T-helper 17 cell (primary cell): ENCODE results near the gene RHOF. TPM values are rescaled to one million over a fixed set of nuclear protein-coding genes. Genes with fewer than 3 reads are reported as not detected.
A peak's percentile ranks its signal among the peaks of the same experiment; 100 is the strongest.

Experiments used
- ATAC-seq: fragments of 150-1000 bp; cut with Tn5 transposase; 2 replicates; pipeline ENCODE4 v1.10.0; 2021; ENCODE audit warnings: mild to moderate bottlenecking, moderate library complexity
- DNase-seq, 3 donors: peaks; one replicate each; pipeline versions ENCODE4 v3.0.0 to v3.0.0-alpha.2; 2020 to 2021
- H3K9me3 ChIP-seq: one replicate; pipeline ENCODE4 v1.7.0; 2013; ENCODE audit warnings: low read length, mild to moderate bottlenecking; ENCODE audit not compliant: control insufficient read depth, poor library complexity, severe bottlenecking
- H3K27ac Mint-ChIP-seq: one replicate; pipeline ENCODE4 v1.8.0; 2022; ENCODE audit warnings: mild to moderate bottlenecking, moderate library complexity, mixed read lengths
- H3K27me3 Mint-ChIP-seq: one replicate; pipeline ENCODE4 v1.8.0; 2022; ENCODE audit warnings: mixed read lengths
- H3K36me3 Mint-ChIP-seq: one replicate; pipeline ENCODE4 v1.8.0; 2022; ENCODE audit warnings: low read depth, mixed read lengths
- H3K4me1 Mint-ChIP-seq: one replicate; pipeline ENCODE4 v1.8.0; 2022; ENCODE audit warnings: mild to moderate bottlenecking, mixed read lengths
- H3K4me3 Mint-ChIP-seq: one replicate; pipeline ENCODE4 v1.8.0; 2022; ENCODE audit warnings: mild to moderate bottlenecking, moderate library complexity, mixed read lengths
- total RNA-seq, 4 donors: library from RNA in 2 of 4; stranded (reverse) in 2 of 4; gene quantifications; one replicate each; pipeline ENCODE4 v1.2.3 and lab custom pipeline; 2022 to 2026

Gene RHOF
- total RNA-seq, 2 donors from 2014 or later: 121 to 122 TPM

DNA sequence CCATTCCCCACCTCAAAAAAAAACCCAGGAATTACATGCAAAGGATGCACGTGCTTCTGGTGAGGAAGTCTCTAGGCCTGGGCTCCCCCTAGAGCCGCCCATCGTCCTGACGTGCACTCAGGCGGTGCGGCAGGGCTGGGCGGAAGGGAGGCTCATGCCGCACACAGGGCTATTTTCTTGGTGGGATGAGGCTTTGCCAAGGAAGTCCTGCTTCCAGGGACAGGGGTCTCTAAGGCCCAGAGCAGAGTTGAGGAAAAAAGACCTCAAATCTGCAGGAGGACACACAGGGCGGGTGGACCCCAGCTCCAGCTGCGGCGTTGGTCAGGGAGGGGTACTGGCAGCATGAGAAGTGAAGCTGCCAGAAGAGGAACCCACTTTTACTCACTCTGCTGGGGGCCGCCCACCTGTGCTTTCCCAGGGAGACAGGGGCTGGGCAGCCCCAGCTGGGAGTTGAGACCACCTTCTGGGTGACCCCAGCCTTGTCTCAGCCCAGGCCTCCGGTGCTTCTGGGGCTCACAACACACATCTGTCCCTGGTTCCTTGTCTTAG lies 4.2 kb downstream of the RHOF start:
- Mint-ChIP-seq H3K27ac (peak overlapping the region; percentile 100), H3K27me3 (no peaks in the 10 kb centered on the region), H3K4me1 (peaks cover 56% of the 10 kb centered on the region), H3K36me3 (peaks cover 4% of the 10 kb centered on the region), H3K4me3 (peak overlapping the region; percentile 98)
- ATAC-seq (peak; percentile 21), DNase-seq (peak in 2 of 3 donors; percentile 43 to 46)
- H3K9me3 ChIP-seq: no peaks in the 10 kb centered on the region

DNA sequence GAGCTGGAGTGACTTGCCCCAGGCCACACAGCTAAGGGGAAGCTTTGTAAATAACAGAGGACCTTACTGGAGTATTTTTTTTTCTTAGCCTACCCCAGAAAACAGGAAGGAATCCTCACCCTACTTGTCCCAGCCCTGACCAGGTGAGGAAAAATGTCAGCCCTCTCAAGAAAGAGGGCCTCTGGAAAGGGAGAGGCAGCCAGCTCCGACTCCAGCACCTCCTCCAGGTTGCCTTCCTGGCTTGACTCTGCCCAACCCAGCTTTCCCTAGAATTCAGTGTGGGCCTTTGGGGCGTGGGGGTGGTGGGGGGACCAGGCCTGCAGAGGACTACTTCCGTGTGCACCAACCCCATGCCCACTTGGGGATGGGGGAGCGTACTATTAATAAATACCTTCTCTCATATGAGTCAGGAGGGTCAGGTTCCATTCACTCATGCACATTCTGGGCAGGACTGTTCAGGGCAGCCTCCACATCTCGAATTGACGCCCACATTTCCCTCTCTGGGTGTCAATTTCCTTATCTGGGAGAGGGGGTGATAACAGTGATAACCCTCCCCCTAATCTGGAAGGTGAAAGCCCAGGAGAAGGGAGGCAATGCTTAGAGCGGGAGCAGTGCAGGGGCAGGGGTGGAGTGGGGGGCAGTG lies 5.2 kb downstream of the RHOF start:
- ATAC-seq (no peak), DNase-seq (no peak)
- H3K27me3 Mint-ChIP-seq: no peaks in the 10 kb centered on the region
- peaks cover 4% of the 10 kb centered on the region for H3K36me3 Mint-ChIP-seq
- peak overlapping the region; percentile 100 for H3K27ac Mint-ChIP-seq
- H3K4me3 Mint-ChIP-seq: peak overlapping the region; percentile 98
- peaks cover 62% of the 10 kb centered on the region for H3K4me1 Mint-ChIP-seq
- no peaks in the 10 kb centered on the region for H3K9me3 ChIP-seq

DNA sequence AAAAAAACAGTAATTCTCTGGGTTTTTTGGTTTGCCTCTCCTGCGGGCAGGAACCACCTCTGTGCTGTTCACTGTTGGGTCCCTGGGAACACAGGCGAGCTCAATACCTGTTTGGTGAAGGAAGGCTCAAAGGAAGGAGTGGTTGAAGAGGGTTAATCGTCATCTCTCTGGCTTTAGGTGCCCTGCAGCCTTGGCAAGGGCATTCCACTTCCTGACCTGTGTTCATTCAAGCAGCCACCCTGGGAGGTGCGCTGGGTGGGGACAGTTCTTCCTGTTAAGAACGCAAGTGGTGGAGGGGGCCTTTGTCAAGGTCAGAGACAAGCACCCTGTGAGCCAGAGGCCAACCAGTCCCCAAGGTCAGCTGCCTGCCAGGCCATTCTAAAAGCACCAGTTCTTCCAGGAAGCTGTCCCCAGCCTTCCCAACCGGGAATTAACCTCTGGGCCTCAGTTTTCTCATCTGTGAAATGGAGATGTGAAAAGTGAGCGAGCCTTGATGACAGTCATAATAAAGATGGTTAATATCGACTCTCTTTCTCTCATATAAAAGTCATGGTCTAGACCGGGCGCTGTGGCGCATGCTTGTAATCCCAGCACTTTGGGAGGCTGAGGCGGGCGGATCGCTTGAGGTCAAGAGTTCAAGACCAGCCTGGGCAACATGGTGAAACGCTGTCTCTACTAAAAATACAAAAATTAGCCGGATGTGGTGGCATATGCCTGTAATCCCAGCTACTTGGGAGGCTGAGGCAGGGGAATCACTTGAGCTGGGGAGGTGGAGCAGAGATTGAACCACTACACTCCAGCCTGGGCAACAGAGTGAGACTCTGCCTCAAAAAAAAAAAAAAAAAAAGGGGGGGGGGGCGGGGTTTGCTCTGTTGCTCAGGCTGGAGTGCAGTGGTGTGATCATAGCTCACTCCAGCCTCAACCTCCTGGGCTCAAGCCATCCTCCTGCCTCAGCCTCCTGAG lies 6.1 kb downstream of the RHOF start:
- Mint-ChIP-seq H3K4me1 (peaks cover 68% of the 10 kb centered on the region), H3K4me3 (peak overlapping the region; percentile 98), H3K27ac (peak overlapping the region; percentile 100), H3K36me3 (peaks cover 4% of the 10 kb centered on the region), H3K27me3 (no peaks in the 10 kb centered on the region)
- DNase-seq (peak in 1 of 3 donors; percentile 43), ATAC-seq (peak; percentile 10)
- no peaks in the 10 kb centered on the region for H3K9me3 ChIP-seq

DNA sequence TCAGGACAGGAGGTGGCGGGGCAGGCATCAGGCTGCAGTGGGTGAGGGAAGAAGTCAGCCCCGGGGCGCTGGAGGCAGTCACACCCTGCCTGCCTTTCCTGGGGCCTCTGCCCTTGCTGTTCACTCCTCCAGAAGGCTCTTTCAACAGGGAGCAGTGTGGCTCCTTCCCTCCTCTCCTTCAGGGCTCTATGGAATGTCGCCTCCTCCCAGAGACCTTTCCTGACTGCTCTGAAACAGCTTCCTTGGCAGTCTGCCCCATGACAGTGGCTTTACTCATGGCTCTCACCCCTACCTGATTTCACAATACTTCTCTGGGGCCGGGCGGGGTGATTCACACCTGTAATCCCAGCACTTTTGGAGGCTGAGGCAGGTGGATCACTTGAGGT lies 7.1 kb downstream of the RHOF start:
- Mint-ChIP-seq H3K27me3 (no peaks in the 10 kb centered on the region), H3K4me1 (peaks cover 69% of the 10 kb centered on the region), H3K36me3 (peaks cover 8% of the 10 kb centered on the region)

DNA sequence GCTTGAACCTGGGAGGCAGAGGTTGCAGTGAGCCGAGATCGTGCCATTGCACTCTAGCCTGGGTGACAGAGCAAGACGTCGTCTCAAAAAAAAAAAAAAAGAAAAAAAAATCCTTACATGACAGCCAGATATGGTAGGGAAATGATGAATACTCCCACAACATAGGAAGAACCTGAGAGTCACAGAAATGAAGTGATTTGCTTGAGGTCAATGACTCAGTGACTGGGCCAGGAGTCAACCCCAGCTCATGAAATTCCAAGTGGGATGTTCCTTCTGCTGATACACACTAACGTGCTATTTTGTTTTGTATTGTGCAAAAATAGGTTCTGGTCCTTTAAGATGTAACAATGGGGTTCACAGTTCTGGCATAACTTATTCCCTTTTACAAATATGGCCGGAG lies 9.0 kb downstream of the RHOF start:
- no peaks in the 10 kb centered on the region for H3K9me3 ChIP-seq
- peak overlapping the region; percentile 100 for H3K27ac Mint-ChIP-seq
- H3K27me3 Mint-ChIP-seq: no peaks in the 10 kb centered on the region
- DNase-seq: no peak
- H3K4me3 Mint-ChIP-seq: peak overlapping the region; percentile 88
- peaks cover 4% of the 10 kb centered on the region for H3K36me3 Mint-ChIP-seq
- ATAC-seq: no peak
- H3K4me1 Mint-ChIP-seq: peaks cover 57% of the 10 kb centered on the region

More for the DNA sequence above, 7.1 kb downstream of the RHOF start:
- ATAC-seq (no peak), DNase-seq (no peak)
- Mint-ChIP-seq H3K27ac (peak overlapping the region; percentile 100), H3K4me3 (peak overlapping the region; percentile 98)
- no peaks in the 10 kb centered on the region for H3K9me3 ChIP-seq

- DNase-seq (no peak), ATAC-seq (no peak)
- Mint-ChIP-seq H3K27ac (peak overlapping the region; percentile 100), H3K4me3 (peak overlapping the region; percentile 62), H3K27me3 (no peaks in the 10 kb centered on the region), H3K36me3 (peaks cover 4% of the 10 kb centered on the region), H3K4me1 (peaks cover 53% of the 10 kb centered on the region)
- H3K9me3 ChIP-seq: no peaks in the 10 kb centered on the region
Measured at GRCh38 chr12:121783766-121784165, 9.7 kb downstream of the RHOF start.

DNA sequence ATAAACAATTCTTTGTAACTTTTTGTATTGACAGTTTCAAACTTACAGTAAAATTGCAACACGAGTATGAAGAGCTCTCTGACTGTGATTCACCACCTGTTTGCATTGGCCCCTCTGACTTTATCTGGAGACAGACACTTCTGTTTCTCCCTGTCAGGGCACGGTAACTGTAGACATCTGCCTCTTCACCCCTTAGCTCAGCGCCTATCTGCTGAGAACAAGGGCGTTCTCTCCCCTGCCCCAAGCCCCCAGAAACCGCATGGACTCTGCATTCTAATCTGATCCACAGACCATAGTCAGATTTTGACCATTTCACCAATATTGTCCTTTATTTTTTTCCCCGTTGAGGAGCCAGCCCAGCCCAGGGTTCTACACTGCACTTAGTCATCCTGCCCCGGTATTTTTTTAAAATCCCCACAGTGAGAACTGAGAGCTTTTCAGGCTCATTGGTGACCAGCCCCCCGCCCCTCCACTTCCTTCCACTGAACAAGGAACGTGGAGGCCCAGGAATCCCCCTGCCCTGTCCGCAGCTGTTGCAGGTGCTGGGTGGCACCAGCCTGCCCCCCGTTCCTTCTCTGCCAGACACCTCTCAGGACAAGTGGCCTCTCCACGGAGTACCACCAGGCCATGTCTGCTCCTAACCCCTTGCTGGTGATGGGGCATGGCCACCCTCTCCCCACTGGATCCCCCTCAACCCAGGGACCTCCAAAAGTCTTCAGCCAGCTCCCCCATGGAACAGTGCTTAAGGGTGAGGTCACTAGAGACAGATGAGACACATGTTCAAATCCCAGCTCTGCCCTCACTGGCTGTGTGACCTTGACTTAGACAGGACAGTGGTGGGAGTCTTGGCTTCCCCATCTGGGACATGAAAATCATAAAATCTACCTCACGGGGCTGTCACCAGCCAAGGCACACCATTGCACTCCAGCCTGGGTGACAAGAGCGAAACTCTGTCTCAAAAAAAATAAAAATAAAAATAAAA lies 11.2 kb downstream of the RHOF start:
- H3K36me3 Mint-ChIP-seq: peaks cover 4% of the 10 kb centered on the region
- H3K27me3 Mint-ChIP-seq: no peaks in the 10 kb centered on the region
- peak overlapping the region; percentile 100 for H3K27ac Mint-ChIP-seq
- H3K4me3 Mint-ChIP-seq: peak overlapping the region; percentile 87
- H3K9me3 ChIP-seq: no peaks in the 10 kb centered on the region
- ATAC-seq (peak; percentile 59), DNase-seq (peak in 1 of 3 donors; percentile 54)
- peaks cover 47% of the 10 kb centered on the region for H3K4me1 Mint-ChIP-seq

DNA sequence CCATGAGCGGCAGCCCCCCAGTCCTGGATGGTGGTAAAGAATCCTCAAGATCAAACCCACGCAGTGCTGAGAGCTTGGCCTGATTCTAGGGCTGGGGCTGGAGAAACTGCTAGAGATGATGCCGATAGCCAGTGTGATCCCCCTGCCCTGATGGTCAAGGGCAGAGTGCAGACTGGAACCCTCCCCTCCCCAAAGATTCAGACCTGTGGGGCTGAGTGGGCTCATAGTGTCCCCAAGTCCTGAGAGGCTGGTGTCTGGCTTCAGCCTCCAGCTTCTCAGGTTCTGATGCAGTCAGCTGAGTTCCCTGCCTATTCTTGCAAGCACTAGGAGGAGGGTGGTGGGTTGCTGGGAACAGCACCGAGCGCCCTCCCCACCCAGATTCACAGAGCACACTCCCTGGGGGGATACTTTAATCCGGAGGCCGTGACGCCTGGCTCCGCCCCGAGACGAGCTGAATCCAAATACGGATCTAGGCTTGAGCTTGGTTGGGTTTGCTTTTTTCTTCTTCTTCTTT lies 11.9 kb downstream of the RHOF start:
- Mint-ChIP-seq H3K4me3 (peak overlapping the region; percentile 87), H3K27me3 (no peaks in the 10 kb centered on the region), H3K4me1 (peaks cover 40% of the 10 kb centered on the region), H3K27ac (peak overlapping the region; percentile 100), H3K36me3 (peaks cover 4% of the 10 kb centered on the region)
- no peaks in the 10 kb centered on the region for H3K9me3 ChIP-seq
- no peak for DNase-seq
- ATAC-seq: peak; percentile 3

GRCh38 chr12:121780429-121780828 lies 13.1 kb downstream of the RHOF start:
- DNase-seq (no peak), ATAC-seq (no peak)
- no peaks in the 10 kb centered on the region for H3K27me3 Mint-ChIP-seq
- H3K4me1 Mint-ChIP-seq: peaks cover 37% of the 10 kb centered on the region
- peaks cover 4% of the 10 kb centered on the region for H3K36me3 Mint-ChIP-seq
- no peaks in the 10 kb centered on the region for H3K9me3 ChIP-seq
- H3K27ac Mint-ChIP-seq: peak overlapping the region; percentile 4
- H3K4me3 Mint-ChIP-seq: no peak overlapping the region

DNA sequence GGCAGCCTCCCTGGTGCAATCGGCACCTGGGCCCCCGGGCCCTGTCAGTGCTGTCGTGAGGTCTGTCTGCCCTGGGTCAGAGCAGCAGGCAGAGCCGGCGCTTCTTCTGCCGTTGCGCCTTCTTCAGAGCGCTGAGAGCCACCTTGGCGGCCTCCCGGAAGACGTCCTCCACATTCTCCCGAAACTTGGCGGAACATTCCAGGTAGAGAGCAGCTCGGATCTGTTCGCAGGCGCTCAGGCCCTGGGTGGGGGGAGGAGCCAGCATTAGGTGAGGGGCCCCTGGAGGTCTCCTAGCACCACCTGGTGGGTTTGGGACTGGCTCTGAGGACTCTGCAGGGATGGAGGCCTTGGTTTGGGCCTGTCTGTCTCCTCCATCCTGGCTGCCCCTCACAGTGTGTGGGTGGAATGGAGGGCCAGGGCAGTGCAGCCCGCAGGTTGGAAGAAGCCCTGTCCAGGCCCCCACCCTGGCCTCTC lies 14.0 kb downstream of the RHOF start:
- Mint-ChIP-seq H3K27me3 (no peaks in the 10 kb centered on the region), H3K27ac (peak overlapping the region; percentile 90), H3K4me3 (no peak overlapping the region), H3K4me1 (peaks cover 31% of the 10 kb centered on the region), H3K36me3 (peaks cover 4% of the 10 kb centered on the region)
- DNase-seq: no peak
- no peaks in the 10 kb centered on the region for H3K9me3 ChIP-seq
- no peak for ATAC-seq

- Mint-ChIP-seq H3K4me1 (peaks cover 25% of the 10 kb centered on the region), H3K36me3 (peaks cover 4% of the 10 kb centered on the region), H3K4me3 (no peak overlapping the region), H3K27ac (peak overlapping the region; percentile 90), H3K27me3 (no peaks in the 10 kb centered on the region)
- DNase-seq (no peak), ATAC-seq (no peak)
- no peaks in the 10 kb centered on the region for H3K9me3 ChIP-seq
Measured at GRCh38 chr12:121778567-121779421, 14.7 kb downstream of the RHOF start.
